Ovary (tissue), 3 donors: ENCODE measurements around the gene MYMX.

Source experiments
- CTCF ChIP-seq, 3 donors: fragments of 450-650 bp in 2 of 3; fragments of 200-600 bp in 1 of 3; IDR thresholded peaks; one replicate each; pipeline versions ENCODE4 v1.5.1 to v1.8.0; 2016 to 2022; ENCODE audit warnings: antibody characterized with exemption in 3 of 3, mild to moderate bottlenecking in 1 of 3
- EP300 ChIP-seq: sonication (generic); formaldehyde crosslinking; IDR thresholded peaks from one replicate; pipeline ENCODE4 v1.6.1; 2017; ENCODE audit warnings: antibody characterized with exemption
- POLR2A ChIP-seq: fragments of 450-650 bp; IDR thresholded peaks from one replicate; pipeline ENCODE4 v1.6.1; 2017; ENCODE audit warnings: antibody characterized with exemption, mild to moderate bottlenecking, moderate library complexity
- donor health status: DM: no; HTN: no; CAD: no.

GRCh38 chr6:44251576-44252524, 35.1 kb downstream of the MYMX start:
- TF ChIP-seq CTCF (IDR thresholded peaks at IDR 0.05) (no peak), POLR2A (no peak), EP300 (no peak)
